SU-DHL-6 (cell line): Measurements from ENCODE around the gene CAPG.

Experiments
- H2AFZ ChIP-seq: fragments of 200-600 bp; sonication (generic); 2 replicates; pipeline ENCODE4 v1.6.1; 2014; ENCODE audit warnings: low read depth, mild to moderate bottlenecking, moderate library complexity, mixed read lengths, antibody characterized with exemption, low read length; ENCODE audit not compliant: severe bottlenecking
- H3F3A ChIP-seq: fragments of 200-600 bp; shearing (Covaris generic); 2 replicates; pipeline ENCODE4 v1.6.0; 2016; ENCODE audit warnings: antibody characterized with exemption, mild to moderate bottlenecking; ENCODE audit not compliant: insufficient read depth
- H3K27ac ChIP-seq: fragments of 200-600 bp; sonication (generic); 2 replicates; pipeline ENCODE4 v1.5.1; 2016; ENCODE audit warnings: low read depth, mild to moderate bottlenecking, low read length, moderate library complexity, mixed read lengths
- H3K27me3 ChIP-seq: fragments of 200-600 bp; sonication (generic), shearing (Covaris generic); 2 replicates; pipeline ENCODE4 v1.6.0; 2014; ENCODE audit warnings: mild to moderate bottlenecking, low read length
- H3K36me3 ChIP-seq: fragments of 200-600 bp; sonication (generic); 2 replicates; pipeline ENCODE4 v1.6.1; 2014; ENCODE audit warnings: mild to moderate bottlenecking, low read length, mixed read lengths
- H3K4me2 ChIP-seq: fragments of 300-600, 200-600 bp; shearing (Covaris generic), sonication (generic); 2 replicates; pipeline ENCODE4 v1.6.0; 2014; ENCODE audit warnings: low read length, low read depth, mild to moderate bottlenecking; ENCODE audit not compliant: poor library complexity, severe bottlenecking
- H3K4me3 ChIP-seq: fragments of 200-600 bp; sonication (generic); 2 replicates; pipeline ENCODE4 v1.5.1; 2014; ENCODE audit warnings: antibody characterized with exemption, low read length, mild to moderate bottlenecking, mixed read lengths; ENCODE audit not compliant: insufficient read depth, poor library complexity, severe bottlenecking
- H3K79me2 ChIP-seq: fragments of 200-600 bp; sonication (generic); 2 replicates; pipeline ENCODE4 v1.6.1; 2014; ENCODE audit warnings: mild to moderate bottlenecking, low read length, moderate library complexity; ENCODE audit not compliant: insufficient read depth
- H3K9ac ChIP-seq: fragments of 200-600 bp; sonication (generic); 2 replicates; pipeline ENCODE4 v1.7.0; 2014; ENCODE audit warnings: mild to moderate bottlenecking, low read length
- H3K9me2 ChIP-seq: fragments of 200-600 bp; sonication (generic); replicated peaks from 2 replicates; pipeline ENCODE4 v1.6.1; 2014; ENCODE audit warnings: low read length; ENCODE audit not compliant: insufficient read depth
- H3K9me3 ChIP-seq: fragments of 200-600 bp; sonication (generic); 2 replicates; pipeline ENCODE4 v1.6.1; 2014; ENCODE audit warnings: low read length, mixed read lengths; ENCODE audit not compliant: insufficient read depth
- H4K20me1 ChIP-seq: fragments of 200-600 bp; sonication (generic); 2 replicates; pipeline ENCODE4 v1.6.1; 2014; ENCODE audit warnings: low read depth, mild to moderate bottlenecking, antibody characterized with exemption, low read length, moderate library complexity, mixed read lengths
- EZH2phosphoT487 ChIP-seq: fragments of 200-600 bp; sonication (generic), shearing (Covaris generic); conservative IDR thresholded peaks from 2 replicates; pipeline ENCODE4 v1.6.1; 2018; ENCODE audit warnings: mild to moderate bottlenecking, antibody characterized with exemption, low read length, moderate library complexity, mixed read lengths
- TF ChIP-seq, protein P1 (sequence below): fragments of 200-600 bp; sonication (generic); IDR thresholded peaks from one replicate; pipeline ENCODE4 v1.5.1; 2017; ENCODE audit warnings: antibody characterized with exemption, mild to moderate bottlenecking, low read length, moderate library complexity; ENCODE audit not compliant: insufficient read depth, poor library complexity, severe bottlenecking

Gene CAPG

DNA sequence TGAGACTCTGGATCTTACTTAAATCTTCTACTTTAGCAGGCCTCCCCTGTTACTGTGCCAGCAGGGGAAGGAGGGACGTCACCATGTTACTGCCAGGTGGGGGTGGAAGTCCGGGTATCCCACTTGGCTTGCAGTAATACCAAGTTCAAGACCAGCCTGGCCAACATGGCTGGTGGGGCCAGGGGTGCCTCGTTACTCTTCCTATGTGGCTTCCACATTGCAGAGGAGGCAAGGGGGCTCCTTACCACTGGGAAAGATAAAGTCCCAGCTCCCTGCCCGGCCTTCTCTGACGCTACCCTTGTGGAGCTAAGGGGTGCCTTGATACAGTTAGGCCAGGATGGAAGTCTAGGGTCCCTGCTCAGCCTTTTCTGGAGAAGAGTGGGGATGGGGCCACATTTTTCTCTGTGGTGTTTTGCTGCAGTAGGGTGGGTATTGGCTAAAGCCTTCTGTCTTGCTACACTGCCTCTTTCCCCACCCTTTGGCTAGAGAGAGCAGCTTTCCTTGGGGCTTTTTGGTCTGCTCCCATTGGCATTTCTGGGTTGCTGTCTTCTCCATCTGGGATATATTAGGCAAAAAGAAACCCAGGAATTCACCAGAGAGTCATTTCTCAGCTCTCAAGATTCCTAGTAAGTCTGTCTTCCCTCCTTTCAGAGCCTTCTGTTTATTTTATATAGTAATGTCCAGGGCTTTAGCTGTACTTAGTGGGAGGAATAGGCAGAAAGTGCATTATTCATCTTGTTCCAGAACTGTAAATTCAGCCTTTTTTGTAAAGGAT lies 33.7 kb downstream of the CAPG start:
- peaks cover 23% of the 10 kb centered on the region for H3K36me3 ChIP-seq
- no peak overlapping the region for H3K4me2 ChIP-seq
- TF ChIP-seq, protein P1, sequence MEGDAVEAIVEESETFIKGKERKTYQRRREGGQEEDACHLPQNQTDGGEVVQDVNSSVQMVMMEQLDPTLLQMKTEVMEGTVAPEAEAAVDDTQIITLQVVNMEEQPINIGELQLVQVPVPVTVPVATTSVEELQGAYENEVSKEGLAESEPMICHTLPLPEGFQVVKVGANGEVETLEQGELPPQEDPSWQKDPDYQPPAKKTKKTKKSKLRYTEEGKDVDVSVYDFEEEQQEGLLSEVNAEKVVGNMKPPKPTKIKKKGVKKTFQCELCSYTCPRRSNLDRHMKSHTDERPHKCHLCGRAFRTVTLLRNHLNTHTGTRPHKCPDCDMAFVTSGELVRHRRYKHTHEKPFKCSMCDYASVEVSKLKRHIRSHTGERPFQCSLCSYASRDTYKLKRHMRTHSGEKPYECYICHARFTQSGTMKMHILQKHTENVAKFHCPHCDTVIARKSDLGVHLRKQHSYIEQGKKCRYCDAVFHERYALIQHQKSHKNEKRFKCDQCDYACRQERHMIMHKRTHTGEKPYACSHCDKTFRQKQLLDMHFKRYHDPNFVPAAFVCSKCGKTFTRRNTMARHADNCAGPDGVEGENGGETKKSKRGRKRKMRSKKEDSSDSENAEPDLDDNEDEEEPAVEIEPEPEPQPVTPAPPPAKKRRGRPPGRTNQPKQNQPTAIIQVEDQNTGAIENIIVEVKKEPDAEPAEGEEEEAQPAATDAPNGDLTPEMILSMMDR: no peak
- no peak for TF ChIP-seq EZH2phosphoT487

GRCh38 chr2:85371045-85371444 lies 39.1 kb downstream of the CAPG start:
- Histone ChIP-seq H2AFZ (no peak overlapping the region), H3K4me3 (no peak overlapping the region), H3K36me3 (no peaks in the 10 kb centered on the region), H3K9me3 (no peaks in the 10 kb centered on the region), H3K79me2 (no peaks in the 10 kb centered on the region), H3K27me3 (no peaks in the 10 kb centered on the region), H3K9me2 (no peaks in the 10 kb centered on the region), H3F3A (0 out of 2 replicates have a peak, but pooled peaks cover 4% of the 10 kb centered on the region), H3K4me2 (no peak overlapping the region), H4K20me1 (no peaks in the 10 kb centered on the region), H3K9ac (no peak overlapping the region), H3K27ac (no peak overlapping the region)
- TF ChIP-seq, protein P1: no peak
- no peak for TF ChIP-seq EZH2phosphoT487

More for the DNA sequence above, 33.7 kb downstream of the CAPG start:
- Histone ChIP-seq H3K27me3 (no peaks in the 10 kb centered on the region), H3K4me3 (no peak overlapping the region), H3K9me3 (peaks cover 10% of the 10 kb centered on the region; the same call in 1 of the 2 replicates), H3K27ac (no peak overlapping the region), H2AFZ (no peak overlapping the region), H3F3A (0 out of 2 replicates have a peak, but pooled peaks cover 4% of the 10 kb centered on the region), H3K79me2 (no peaks in the 10 kb centered on the region), H3K9ac (no peak overlapping the region), H4K20me1 (no peaks in the 10 kb centered on the region), H3K9me2 (no peaks in the 10 kb centered on the region)

DNA sequence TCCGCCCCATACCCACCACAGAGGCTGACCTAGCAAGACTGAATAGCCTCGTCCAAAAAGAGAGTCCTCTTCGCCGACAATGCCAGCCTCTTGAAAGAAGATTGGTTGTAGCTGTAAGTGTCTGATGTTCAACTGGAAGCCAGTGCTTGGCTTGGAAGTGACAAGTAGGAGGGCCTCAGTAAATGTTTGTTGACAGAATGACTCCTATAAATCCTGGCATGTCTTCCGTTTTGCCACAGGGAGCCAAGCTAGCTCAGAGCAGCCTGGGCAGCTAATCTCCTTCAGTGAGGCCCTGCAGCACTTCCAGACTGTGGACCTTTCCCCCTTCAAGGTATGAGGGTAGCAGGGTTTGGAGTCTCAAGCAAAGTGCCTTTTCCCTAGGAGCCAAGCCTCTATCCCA lies 40.7 kb downstream of the CAPG start:
- H3K36me3 ChIP-seq: no peaks in the 10 kb centered on the region
- H2AFZ ChIP-seq: no peak overlapping the region
- no peaks in the 10 kb centered on the region for H3K9me2 ChIP-seq
- no peak overlapping the region for H3K9ac ChIP-seq
- H4K20me1 ChIP-seq: no peaks in the 10 kb centered on the region
- no peaks in the 10 kb centered on the region for H3K79me2 ChIP-seq
- TF ChIP-seq, protein P1: no peak
- TF ChIP-seq EZH2phosphoT487: no peak
- H3K4me2 ChIP-seq: no peak overlapping the region
- no peaks in the 10 kb centered on the region for H3F3A ChIP-seq
- H3K27ac ChIP-seq: no peak overlapping the region
- H3K27me3 ChIP-seq: no peaks in the 10 kb centered on the region
- H3K9me3 ChIP-seq: no peaks in the 10 kb centered on the region
- H3K4me3 ChIP-seq: no peak overlapping the region
